H1 (cell line): ENCODE results near the gene DHH. TPM values are rescaled to one million over a fixed set of nuclear protein-coding genes. Genes with fewer than 3 reads are reported as not detected.

Experiments
- CBX5 ChIP-seq: fragments of 300-800, 300-1000 bp; sonication (generic); IDR thresholded peaks from 2 replicates; pipeline ENCODE4 v1.7.1; 2016; ENCODE audit warnings: antibody characterized with exemption, low read length, low read depth
- KDM5A ChIP-seq: fragments of 200-600 bp; IDR thresholded peaks from 2 replicates; pipeline ENCODE4 v1.7.1; 2012; ENCODE audit warnings: mild to moderate bottlenecking, low read length, inconsistent platforms, mixed read lengths
- MAFK ChIP-seq: IDR thresholded peaks from 2 replicates; pipeline ENCODE4 v1.6.1; 2012; ENCODE audit warnings: low read depth, mild to moderate bottlenecking, improper control_type of control experiment, low read length
- POU5F1 ChIP-seq: IDR thresholded peaks from 2 replicates; pipeline ENCODE4 v1.6.1; 2011; ENCODE audit warnings: low read depth, mild to moderate bottlenecking, low read length, moderate library complexity
- RNF2 ChIP-seq: fragments of 200-900, 300-1000 bp; sonication (generic); IDR thresholded peaks from 2 replicates; pipeline ENCODE4 v1.7.1; 2016; ENCODE audit warnings: borderline replicate concordance, low read depth, mild to moderate bottlenecking, antibody characterized with exemption, low read length; ENCODE audit not compliant: poor library complexity, severe bottlenecking; ENCODE audit errors: missing control alignments
- TCF12 ChIP-seq: IDR thresholded peaks from 2 replicates; pipeline ENCODE4 v1.6.1; 2011; ENCODE audit warnings: low read depth, mild to moderate bottlenecking, low read length
- USF2 ChIP-seq: IDR thresholded peaks from 2 replicates; pipeline ENCODE4 v1.6.1; 2011; ENCODE audit warnings: low read length, improper control_type of control experiment
- polyA plus RNA-seq, 7 experiments: library from polyadenylated mRNA; depleted of rRNA in 3 of 7; stranded (reverse) in 5 of 7; unstranded in 2 of 7; fragments of >200 nt in 5 of 7; fragments of 200-250 nt in 2 of 7; gene quantifications; 1 replicate in 5 of 7; 2 replicates in 1 of 7; 4 replicates in 1 of 7; pipeline versions ENCODE4 v1.2.1 to v1.2.3, GENCODE V29; 2011 to 2013; ENCODE audit warnings: missing spikeins in 2 of 7, mixed read lengths in 2 of 7
- total RNA-seq: library from RNA; stranded (reverse); fragmentation: NEBNext Ultra II Directional; extraction: Animal tissue kit (Norgen Biotek cat#: 25700); gene quantifications from 2 replicates; pipeline ENCODE4 v1.2.1, GENCODE V29; 2021

Gene DHH
- total and polyA plus RNA-seq, 2 of the 8 experiments (the other 6 are each of a cell fraction or from before 2014, with no cell fraction given), result 0.03 to 0.11 TPM

GRCh38 chr12:49040364-49040855, 54.2 kb downstream of the DHH start (continued):
- TF ChIP-seq USF2, result no peak
- no peak for TF ChIP-seq POU5F1
- TF ChIP-seq CBX5, result no peak
- TF ChIP-seq MAFK, result no peak
- TF ChIP-seq RNF2, result no peak
- no peak for TF ChIP-seq TCF12
- TF ChIP-seq KDM5A, result no peak
